Gastrocnemius medialis (tissue), 4 donors: Measurements from ENCODE around the gene GRHPR.

ENCODE experiments used
- POLR2A ChIP-seq, 2 donors: fragments of 450-650 bp; IDR thresholded peaks; one replicate each; pipeline ENCODE4 v1.6.1; 2017; ENCODE audit warnings: antibody characterized with exemption in 2 of 2, mild to moderate bottlenecking in 2 of 2, moderate library complexity in 2 of 2
- TF ChIP-seq, protein P1 (sequence below), 5 experiments: fragments of 450-650 bp in 3 of 5; fragments of 200-600 bp in 2 of 5; sonication (generic) in 2 of 5; IDR thresholded peaks in 4 of 5; conservative IDR thresholded peaks in 1 of 5; 1 replicate in 4 of 5; 2 replicates in 1 of 5; pipeline ENCODE4 v1.5.1; 2016 to 2019; ENCODE audit warnings: antibody characterized with exemption in 5 of 5, mild to moderate bottlenecking in 3 of 5, moderate library complexity in 3 of 5

- TF ChIP-seq, protein P1, sequence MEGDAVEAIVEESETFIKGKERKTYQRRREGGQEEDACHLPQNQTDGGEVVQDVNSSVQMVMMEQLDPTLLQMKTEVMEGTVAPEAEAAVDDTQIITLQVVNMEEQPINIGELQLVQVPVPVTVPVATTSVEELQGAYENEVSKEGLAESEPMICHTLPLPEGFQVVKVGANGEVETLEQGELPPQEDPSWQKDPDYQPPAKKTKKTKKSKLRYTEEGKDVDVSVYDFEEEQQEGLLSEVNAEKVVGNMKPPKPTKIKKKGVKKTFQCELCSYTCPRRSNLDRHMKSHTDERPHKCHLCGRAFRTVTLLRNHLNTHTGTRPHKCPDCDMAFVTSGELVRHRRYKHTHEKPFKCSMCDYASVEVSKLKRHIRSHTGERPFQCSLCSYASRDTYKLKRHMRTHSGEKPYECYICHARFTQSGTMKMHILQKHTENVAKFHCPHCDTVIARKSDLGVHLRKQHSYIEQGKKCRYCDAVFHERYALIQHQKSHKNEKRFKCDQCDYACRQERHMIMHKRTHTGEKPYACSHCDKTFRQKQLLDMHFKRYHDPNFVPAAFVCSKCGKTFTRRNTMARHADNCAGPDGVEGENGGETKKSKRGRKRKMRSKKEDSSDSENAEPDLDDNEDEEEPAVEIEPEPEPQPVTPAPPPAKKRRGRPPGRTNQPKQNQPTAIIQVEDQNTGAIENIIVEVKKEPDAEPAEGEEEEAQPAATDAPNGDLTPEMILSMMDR (IDR thresholded peaks at IDR 0.05 in 4 of 5, conservative IDR thresholded peaks at IDR 0.05 in 1 of 5) = no peak
- no peak for TF ChIP-seq POLR2A (IDR thresholded peaks at IDR 0.05)
Measured at GRCh38 chr9:37383876-37384746, 38.4 kb upstream of the GRHPR start.
